Type B pancreatic cell (in vitro differentiated cells): ENCODE results near the gene CDC16. TPM values are rescaled to one million over a fixed set of nuclear protein-coding genes. Genes with fewer than 3 reads are reported as not detected.

Experiments
- DNase-seq: peaks from one replicate; pipeline ENCODE4 v3.0.0; 2021; ENCODE audit warnings: mixed read lengths; ENCODE audit not compliant: unreplicated experiment; ENCODE audit errors: extremely low spot score
- H3K27ac Mint-ChIP-seq: 2 replicates; pipeline ENCODE4 v1.8.0; 2021; ENCODE audit warnings: mild to moderate bottlenecking, mixed read lengths
- H3K27me3 Mint-ChIP-seq: 2 replicates; pipeline ENCODE4 v1.8.0; 2021; ENCODE audit warnings: mixed read lengths
- H3K36me3 Mint-ChIP-seq: 2 replicates; pipeline ENCODE4 v1.8.0; 2021; ENCODE audit warnings: mixed read lengths
- H3K4me1 Mint-ChIP-seq: one replicate; pipeline ENCODE4 v1.8.0; 2021; ENCODE audit warnings: mixed read lengths; ENCODE audit not compliant: unreplicated experiment
- H3K4me3 Mint-ChIP-seq: 2 replicates; pipeline ENCODE4 v1.8.0; 2021; ENCODE audit warnings: mild to moderate bottlenecking, mixed read lengths
- H3K9me3 Mint-ChIP-seq: 2 replicates; pipeline ENCODE4 v1.8.0; 2021; ENCODE audit warnings: mixed read lengths
- CTCF ChIP-seq: fragments of 200-600 bp; sonication (generic); conservative IDR thresholded peaks from 2 replicates; pipeline ENCODE4 v1.5.0; 2021; ENCODE audit warnings: antibody characterized with exemption, mild to moderate bottlenecking
- total RNA-seq: library from RNA; stranded (reverse); gene quantifications from 2 replicates; pipeline ENCODE4 v1.2.1, GENCODE V29; 2021; ENCODE audit warnings: low replicate concordance

The CDC16 gene
- total RNA-seq, 1 donor from 2014 or later, result 81.7 TPM

GRCh38 chr13:114296902-114297301 lies 62.2 kb downstream of the CDC16 start:
- H3K27me3 Mint-ChIP-seq, result no peaks in the 10 kb centered on the region
- H3K4me3 Mint-ChIP-seq, result no peak overlapping the region
- TF ChIP-seq CTCF, result no peak
- no peaks in the 10 kb centered on the region for H3K9me3 Mint-ChIP-seq
- no peak overlapping the region for H3K27ac Mint-ChIP-seq
- no peaks in the 10 kb centered on the region for H3K4me1 Mint-ChIP-seq
- DNase-seq, result no peak
- H3K36me3 Mint-ChIP-seq, result peaks cover 23% of the 10 kb centered on the region

GRCh38 chr13:114298866-114299265 lies 64.2 kb downstream of the CDC16 start:
- H3K4me1 Mint-ChIP-seq, result no peaks in the 10 kb centered on the region
- peaks cover 17% of the 10 kb centered on the region for H3K36me3 Mint-ChIP-seq

GRCh38 chr13:114299604-114300305 lies 65.1 kb downstream of the CDC16 start:
- H3K27ac Mint-ChIP-seq, result no peak overlapping the region
- H3K36me3 Mint-ChIP-seq, result peaks cover 14% of the 10 kb centered on the region

More at GRCh38 chr13:114298866-114299265, 64.2 kb downstream of the CDC16 start:
- no peaks in the 10 kb centered on the region for H3K9me3 Mint-ChIP-seq
- H3K27me3 Mint-ChIP-seq, result no peaks in the 10 kb centered on the region
- no peak for TF ChIP-seq CTCF
- H3K4me3 Mint-ChIP-seq, result no peak overlapping the region
- no peak overlapping the region for H3K27ac Mint-ChIP-seq
- no peak for DNase-seq

GRCh38 chr13:114303700-114304327 lies 69.1 kb downstream of the CDC16 start:
- H3K36me3 Mint-ChIP-seq, result peaks cover 12% of the 10 kb centered on the region
- no peaks in the 10 kb centered on the region for H3K27me3 Mint-ChIP-seq
- H3K27ac Mint-ChIP-seq, result no peak overlapping the region
- no peaks in the 10 kb centered on the region for H3K4me1 Mint-ChIP-seq
- DNase-seq, result no peak
- H3K9me3 Mint-ChIP-seq, result no peaks in the 10 kb centered on the region
- TF ChIP-seq CTCF, result no peak
- no peak overlapping the region for H3K4me3 Mint-ChIP-seq

More at GRCh38 chr13:114299604-114300305, 65.1 kb downstream of the CDC16 start:
- TF ChIP-seq CTCF, result no peak
- DNase-seq, result no peak
- Mint-ChIP-seq H3K4me3 (no peak overlapping the region), H3K4me1 (no peaks in the 10 kb centered on the region), H3K9me3 (no peaks in the 10 kb centered on the region), H3K27me3 (no peaks in the 10 kb centered on the region)

- Mint-ChIP-seq H3K4me1 (no peaks in the 10 kb centered on the region), H3K36me3 (peaks cover 7% of the 10 kb centered on the region)
- no peak for DNase-seq
Observed at GRCh38 chr13:114304346-114305034, 69.8 kb downstream of the CDC16 start.

More at GRCh38 chr13:114304346-114305034, 69.8 kb downstream of the CDC16 start:
- Mint-ChIP-seq H3K27ac (no peak overlapping the region), H3K4me3 (no peak overlapping the region), H3K9me3 (no peaks in the 10 kb centered on the region), H3K27me3 (no peaks in the 10 kb centered on the region)
- no peak for TF ChIP-seq CTCF
